ENCODE measurements around the gene DOCK1.

The DOCK1 gene

GRCh38 chr10:127151541-127151940 lies 246.3 kb downstream of the DOCK1 start:
- H2AFZ ChIP-seq (ENCODE audit: low read length), result no peak overlapping the region
- DNase-seq, result no peak
- H3K27me3 ChIP-seq (replicated peaks; ENCODE audit: insufficient read depth, low read length), result no peaks in the 10 kb centered on the region
- no peak overlapping the region for H3K4me2 ChIP-seq (ENCODE audit: low read depth, low read length)
- H3K9ac ChIP-seq (ENCODE audit: low read length), result no peak overlapping the region
- no peaks in the 10 kb centered on the region for H3K4me1 ChIP-seq (ENCODE audit: low read length)
- H3K79me2 ChIP-seq (ENCODE audit: low read length), result no peaks in the 10 kb centered on the region
- no peaks in the 10 kb centered on the region for H3F3A ChIP-seq (ENCODE audit: insufficient read depth, low read length)
- H3K9me2 ChIP-seq (replicated peaks; ENCODE audit: insufficient read depth, low read length), result no peaks in the 10 kb centered on the region
- no peaks in the 10 kb centered on the region for H3K9me3 ChIP-seq (replicated peaks; ENCODE audit: insufficient read depth, low read length)
- no peaks in the 10 kb centered on the region for H4K20me1 ChIP-seq (ENCODE audit: insufficient read depth, low read length)
- TF ChIP-seq EZH2 (optimal IDR thresholded peaks at IDR 0.05; ENCODE audit: low read depth, low read length) (no peak), EZH2phosphoT487 (IDR thresholded peaks at IDR 0.05; ENCODE audit: low read length) (no peak)
- TF ChIP-seq, protein P1, sequence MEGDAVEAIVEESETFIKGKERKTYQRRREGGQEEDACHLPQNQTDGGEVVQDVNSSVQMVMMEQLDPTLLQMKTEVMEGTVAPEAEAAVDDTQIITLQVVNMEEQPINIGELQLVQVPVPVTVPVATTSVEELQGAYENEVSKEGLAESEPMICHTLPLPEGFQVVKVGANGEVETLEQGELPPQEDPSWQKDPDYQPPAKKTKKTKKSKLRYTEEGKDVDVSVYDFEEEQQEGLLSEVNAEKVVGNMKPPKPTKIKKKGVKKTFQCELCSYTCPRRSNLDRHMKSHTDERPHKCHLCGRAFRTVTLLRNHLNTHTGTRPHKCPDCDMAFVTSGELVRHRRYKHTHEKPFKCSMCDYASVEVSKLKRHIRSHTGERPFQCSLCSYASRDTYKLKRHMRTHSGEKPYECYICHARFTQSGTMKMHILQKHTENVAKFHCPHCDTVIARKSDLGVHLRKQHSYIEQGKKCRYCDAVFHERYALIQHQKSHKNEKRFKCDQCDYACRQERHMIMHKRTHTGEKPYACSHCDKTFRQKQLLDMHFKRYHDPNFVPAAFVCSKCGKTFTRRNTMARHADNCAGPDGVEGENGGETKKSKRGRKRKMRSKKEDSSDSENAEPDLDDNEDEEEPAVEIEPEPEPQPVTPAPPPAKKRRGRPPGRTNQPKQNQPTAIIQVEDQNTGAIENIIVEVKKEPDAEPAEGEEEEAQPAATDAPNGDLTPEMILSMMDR (IDR thresholded peaks at IDR 0.05; ENCODE audit: low read length), result no peak
- H3K36me3 ChIP-seq (replicated peaks; ENCODE audit: insufficient read depth, low read length), result no peaks in the 10 kb centered on the region
- H3K27ac ChIP-seq (ENCODE audit: low read length), result no peak overlapping the region
- H3K4me3 ChIP-seq (ENCODE audit: low read length), result no peak overlapping the region

DNA sequence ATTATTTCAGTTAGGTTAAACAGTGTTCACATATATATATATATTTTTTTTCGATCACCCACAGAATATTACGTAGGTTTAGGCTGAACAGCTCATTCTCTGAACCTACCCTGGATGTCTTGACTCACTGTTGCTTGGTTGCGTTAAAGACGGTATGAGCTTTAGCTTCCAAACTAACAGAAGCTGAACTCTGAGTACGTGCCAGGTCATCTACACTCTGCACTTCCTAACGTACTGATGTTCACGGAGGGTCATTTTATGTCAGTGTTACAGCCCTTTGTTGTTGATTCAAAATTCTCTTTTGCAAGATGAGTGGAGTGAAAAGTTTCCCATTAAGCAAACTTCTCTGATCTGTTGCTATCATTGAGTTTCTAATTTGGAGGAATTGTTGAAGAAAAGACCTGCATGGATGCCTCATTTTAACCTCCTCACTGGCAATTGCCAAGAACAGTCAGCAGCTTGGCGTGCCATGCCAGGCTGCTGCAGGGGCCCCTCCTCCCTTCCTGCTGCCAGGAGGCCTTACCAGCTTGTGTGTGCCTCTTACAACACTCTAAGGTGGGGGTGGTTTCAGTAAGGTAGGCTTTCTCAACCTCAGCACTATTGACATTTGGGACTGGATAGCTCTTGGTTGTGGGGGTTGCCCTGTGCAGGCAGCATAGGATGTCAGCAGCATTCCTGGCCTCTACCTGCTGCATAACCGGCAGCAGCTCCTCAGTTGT lies 246.9 kb downstream of the DOCK1 start:
- H3K79me2 ChIP-seq (ENCODE audit: low read length), result no peaks in the 10 kb centered on the region
- no peaks in the 10 kb centered on the region for H3K36me3 ChIP-seq (replicated peaks; ENCODE audit: insufficient read depth, low read length)
- no peaks in the 10 kb centered on the region for H3K9me3 ChIP-seq (replicated peaks; ENCODE audit: insufficient read depth, low read length)
- H4K20me1 ChIP-seq (ENCODE audit: insufficient read depth, low read length), result no peaks in the 10 kb centered on the region
- TF ChIP-seq, protein P1 (IDR thresholded peaks at IDR 0.05; ENCODE audit: low read length), result no peak
- TF ChIP-seq EZH2phosphoT487 (IDR thresholded peaks at IDR 0.05; ENCODE audit: low read length) (no peak), EZH2 (optimal IDR thresholded peaks at IDR 0.05; ENCODE audit: low read depth, low read length) (no peak)
- H3F3A ChIP-seq (ENCODE audit: insufficient read depth, low read length), result no peaks in the 10 kb centered on the region
- H2AFZ ChIP-seq (ENCODE audit: low read length), result no peak overlapping the region
- no peaks in the 10 kb centered on the region for H3K27me3 ChIP-seq (replicated peaks; ENCODE audit: insufficient read depth, low read length)
- DNase-seq, result no peak
- H3K4me2 ChIP-seq (ENCODE audit: low read depth, low read length), result no peak overlapping the region
- H3K9ac ChIP-seq (ENCODE audit: low read length), result no peak overlapping the region
- no peak overlapping the region for H3K4me3 ChIP-seq (ENCODE audit: low read length)
- no peaks in the 10 kb centered on the region for H3K9me2 ChIP-seq (replicated peaks; ENCODE audit: insufficient read depth, low read length)
- no peak overlapping the region for H3K27ac ChIP-seq (ENCODE audit: low read length)
- H3K4me1 ChIP-seq (ENCODE audit: low read length), result no peaks in the 10 kb centered on the region

DNA sequence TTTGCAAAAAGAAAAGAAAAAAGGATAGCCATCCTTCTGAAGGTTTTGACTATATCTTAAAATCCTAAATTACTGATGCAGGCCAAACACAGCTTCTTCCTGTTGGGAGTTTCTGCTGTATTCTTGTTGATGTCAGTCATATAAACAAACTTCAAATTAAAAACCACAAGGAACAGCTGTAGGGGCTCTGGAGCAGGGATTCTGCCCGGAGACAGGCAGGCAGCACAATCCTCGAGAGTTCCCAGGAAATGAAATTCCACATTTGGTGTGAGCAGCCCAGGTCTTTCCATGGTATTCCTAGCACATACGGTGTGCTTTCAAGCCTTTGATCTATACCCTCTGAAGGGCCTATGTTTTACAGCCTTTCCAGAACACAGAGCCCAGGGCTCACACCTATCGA lies 248.0 kb downstream of the DOCK1 start:
- Histone ChIP-seq H3K27me3 (replicated peaks; ENCODE audit: insufficient read depth, low read length) (no peaks in the 10 kb centered on the region), H4K20me1 (ENCODE audit: insufficient read depth, low read length) (no peaks in the 10 kb centered on the region), H3K4me2 (ENCODE audit: low read depth, low read length) (no peak overlapping the region), H3K27ac (ENCODE audit: low read length) (no peak overlapping the region), H3K79me2 (ENCODE audit: low read length) (no peaks in the 10 kb centered on the region), H3K4me1 (ENCODE audit: low read length) (no peaks in the 10 kb centered on the region), H3F3A (ENCODE audit: insufficient read depth, low read length) (no peaks in the 10 kb centered on the region), H3K9ac (ENCODE audit: low read length) (no peak overlapping the region), H3K9me3 (replicated peaks; ENCODE audit: insufficient read depth, low read length) (no peaks in the 10 kb centered on the region), H2AFZ (ENCODE audit: low read length) (no peak overlapping the region), H3K4me3 (ENCODE audit: low read length) (no peak overlapping the region), H3K9me2 (replicated peaks; ENCODE audit: insufficient read depth, low read length) (no peaks in the 10 kb centered on the region), H3K36me3 (replicated peaks; ENCODE audit: insufficient read depth, low read length) (no peaks in the 10 kb centered on the region)
- DNase-seq, result no peak
- TF ChIP-seq, protein P1 (IDR thresholded peaks at IDR 0.05; ENCODE audit: low read length), result no peak
- TF ChIP-seq EZH2phosphoT487 (IDR thresholded peaks at IDR 0.05; ENCODE audit: low read length) (no peak), EZH2 (optimal IDR thresholded peaks at IDR 0.05; ENCODE audit: low read depth, low read length) (no peak)

Data from MM.1S (cell line).